Ishikawa (cell line): ENCODE measurements around the gene GYS1.

ENCODE experiments used
- EGR1 ChIP-seq: IDR thresholded peaks from 2 replicates; pipeline ENCODE4 v1.6.1; 2012
- EP300 ChIP-seq: IDR thresholded peaks from 2 replicates; pipeline ENCODE4 v1.6.1; 2012; ENCODE audit warnings: borderline replicate concordance
- RAD21 ChIP-seq: IDR thresholded peaks from 2 replicates; pipeline ENCODE4 v1.6.1; 2012; ENCODE audit warnings: low read depth
- TEAD4 ChIP-seq: IDR thresholded peaks from 2 replicates; pipeline ENCODE4 v1.6.1; 2012
- YY1 ChIP-seq: IDR thresholded peaks from 2 replicates; pipeline ENCODE4 v1.6.1; 2012; ENCODE audit warnings: low read depth
- TF ChIP-seq, protein P1 (sequence below): IDR thresholded peaks from 2 replicates; pipeline ENCODE4 v1.6.1; 2012
- TF ChIP-seq, protein P2 (sequence below): IDR thresholded peaks from 2 replicates; pipeline ENCODE4 v1.6.1; 2012; ENCODE audit warnings: low read depth, mild to moderate bottlenecking

DNA sequence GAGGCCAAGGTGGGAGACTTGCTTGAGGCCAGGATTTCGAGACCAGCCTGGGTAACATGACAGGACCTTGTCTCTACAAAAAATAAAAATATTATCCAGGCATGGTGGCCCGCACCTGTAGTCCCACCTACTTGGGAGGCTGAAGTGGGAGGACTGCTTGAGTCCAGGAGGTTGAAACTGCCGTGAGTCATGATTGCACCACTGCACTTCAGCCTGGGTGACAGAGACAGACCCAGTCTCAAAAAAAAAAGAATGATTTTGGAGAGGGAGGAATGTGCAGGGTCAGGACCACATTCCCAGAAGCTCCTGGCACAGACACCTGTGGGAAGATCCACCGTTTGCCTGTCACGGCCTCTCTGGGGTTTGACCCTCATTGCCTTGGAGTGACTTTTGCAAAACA, 47.7 kb downstream of the GYS1 start:
- no peak for TF ChIP-seq EGR1
- TF ChIP-seq EP300, result no peak
- TF ChIP-seq YY1, result no peak
- TF ChIP-seq, protein P1, sequence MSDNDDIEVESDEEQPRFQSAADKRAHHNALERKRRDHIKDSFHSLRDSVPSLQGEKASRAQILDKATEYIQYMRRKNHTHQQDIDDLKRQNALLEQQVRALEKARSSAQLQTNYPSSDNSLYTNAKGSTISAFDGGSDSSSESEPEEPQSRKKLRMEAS, result no peak
- TF ChIP-seq, protein P2, sequence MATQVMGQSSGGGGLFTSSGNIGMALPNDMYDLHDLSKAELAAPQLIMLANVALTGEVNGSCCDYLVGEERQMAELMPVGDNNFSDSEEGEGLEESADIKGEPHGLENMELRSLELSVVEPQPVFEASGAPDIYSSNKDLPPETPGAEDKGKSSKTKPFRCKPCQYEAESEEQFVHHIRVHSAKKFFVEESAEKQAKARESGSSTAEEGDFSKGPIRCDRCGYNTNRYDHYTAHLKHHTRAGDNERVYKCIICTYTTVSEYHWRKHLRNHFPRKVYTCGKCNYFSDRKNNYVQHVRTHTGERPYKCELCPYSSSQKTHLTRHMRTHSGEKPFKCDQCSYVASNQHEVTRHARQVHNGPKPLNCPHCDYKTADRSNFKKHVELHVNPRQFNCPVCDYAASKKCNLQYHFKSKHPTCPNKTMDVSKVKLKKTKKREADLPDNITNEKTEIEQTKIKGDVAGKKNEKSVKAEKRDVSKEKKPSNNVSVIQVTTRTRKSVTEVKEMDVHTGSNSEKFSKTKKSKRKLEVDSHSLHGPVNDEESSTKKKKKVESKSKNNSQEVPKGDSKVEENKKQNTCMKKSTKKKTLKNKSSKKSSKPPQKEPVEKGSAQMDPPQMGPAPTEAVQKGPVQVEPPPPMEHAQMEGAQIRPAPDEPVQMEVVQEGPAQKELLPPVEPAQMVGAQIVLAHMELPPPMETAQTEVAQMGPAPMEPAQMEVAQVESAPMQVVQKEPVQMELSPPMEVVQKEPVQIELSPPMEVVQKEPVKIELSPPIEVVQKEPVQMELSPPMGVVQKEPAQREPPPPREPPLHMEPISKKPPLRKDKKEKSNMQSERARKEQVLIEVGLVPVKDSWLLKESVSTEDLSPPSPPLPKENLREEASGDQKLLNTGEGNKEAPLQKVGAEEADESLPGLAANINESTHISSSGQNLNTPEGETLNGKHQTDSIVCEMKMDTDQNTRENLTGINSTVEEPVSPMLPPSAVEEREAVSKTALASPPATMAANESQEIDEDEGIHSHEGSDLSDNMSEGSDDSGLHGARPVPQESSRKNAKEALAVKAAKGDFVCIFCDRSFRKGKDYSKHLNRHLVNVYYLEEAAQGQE, result no peak
- TF ChIP-seq TEAD4, result no peak
- TF ChIP-seq RAD21, result no peak
